ENCODE data around the gene CD300E.
"Not testable (repeated sequence)": the region's sequence is repeated elsewhere in the genome, so short reads cannot be mapped to it uniquely, and the experiment has no call there.

CD300E gene, protein sequence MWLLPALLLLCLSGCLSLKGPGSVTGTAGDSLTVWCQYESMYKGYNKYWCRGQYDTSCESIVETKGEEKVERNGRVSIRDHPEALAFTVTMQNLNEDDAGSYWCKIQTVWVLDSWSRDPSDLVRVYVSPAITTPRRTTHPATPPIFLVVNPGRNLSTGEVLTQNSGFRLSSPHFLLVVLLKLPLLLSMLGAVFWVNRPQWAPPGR

GRCh38 chr17:74623693-74624093, at the start of gene CD300E:
Gene CD300E, minus strand, starts transcription at chr17:74623738. Its CDS starts 117 bp downstream, at chr17:74623621.
- no peak for DNase-seq (ENCODE audit: low read depth)

DNA sequence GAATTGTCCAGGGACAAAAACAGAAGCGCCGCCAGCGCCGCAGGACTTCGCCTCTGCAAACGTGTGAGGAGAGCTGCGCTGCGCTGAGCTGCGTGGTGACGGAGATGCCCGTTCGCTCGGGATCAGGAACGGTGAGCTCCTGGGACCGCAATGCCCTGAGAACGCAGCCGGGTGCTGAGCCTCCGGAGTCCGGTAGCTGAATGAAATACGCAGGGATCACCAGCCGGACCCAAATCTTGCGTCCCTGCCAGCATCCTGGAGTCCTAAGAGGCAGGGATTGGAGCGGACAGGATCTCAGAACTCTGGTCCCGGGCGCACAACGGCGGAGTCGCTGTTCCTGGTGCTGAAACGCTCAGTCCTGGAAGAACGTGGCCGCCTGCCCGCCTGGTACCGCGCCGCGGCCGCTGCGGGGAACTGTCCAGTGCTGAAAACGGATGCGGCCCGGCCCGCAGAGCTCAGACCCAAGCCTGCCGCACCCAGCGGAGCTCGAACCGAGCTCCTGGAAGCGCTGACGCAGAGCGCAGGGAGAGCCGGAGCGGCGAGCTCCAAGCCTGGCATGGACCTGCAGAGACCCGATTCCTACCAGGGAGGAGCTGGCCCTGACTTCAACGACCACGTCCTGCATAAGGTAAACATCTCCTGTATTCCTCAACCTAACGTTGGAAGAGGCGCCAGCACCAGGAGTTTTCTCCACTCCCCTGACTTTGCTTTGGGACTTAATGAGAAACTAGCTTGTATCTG, 47.7 kb upstream of the CD300E start:
- peak; percentile 33 for DNase-seq (ENCODE audit: low read depth)

DNA sequence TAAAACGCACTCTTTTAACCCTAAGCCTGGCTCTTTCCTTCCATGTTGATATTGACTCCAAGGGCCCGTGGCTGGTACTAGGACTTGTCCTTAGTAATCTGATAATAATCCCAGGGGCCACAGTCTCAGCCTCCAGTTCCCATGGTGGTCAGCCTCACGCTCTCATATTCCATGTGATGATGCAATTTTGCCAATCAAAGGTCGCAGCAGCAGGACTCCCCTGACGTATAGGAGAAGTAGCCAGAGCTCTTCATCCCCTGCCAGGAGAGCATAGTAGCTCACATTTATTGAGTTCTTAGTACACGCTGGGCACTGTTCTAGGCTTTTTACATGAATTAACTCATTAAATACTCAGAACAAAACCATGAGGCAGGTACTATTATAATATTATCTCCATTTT, 46.8 kb upstream of the CD300E start:
- DNase-seq (ENCODE audit: low read depth): no peak

DNA sequence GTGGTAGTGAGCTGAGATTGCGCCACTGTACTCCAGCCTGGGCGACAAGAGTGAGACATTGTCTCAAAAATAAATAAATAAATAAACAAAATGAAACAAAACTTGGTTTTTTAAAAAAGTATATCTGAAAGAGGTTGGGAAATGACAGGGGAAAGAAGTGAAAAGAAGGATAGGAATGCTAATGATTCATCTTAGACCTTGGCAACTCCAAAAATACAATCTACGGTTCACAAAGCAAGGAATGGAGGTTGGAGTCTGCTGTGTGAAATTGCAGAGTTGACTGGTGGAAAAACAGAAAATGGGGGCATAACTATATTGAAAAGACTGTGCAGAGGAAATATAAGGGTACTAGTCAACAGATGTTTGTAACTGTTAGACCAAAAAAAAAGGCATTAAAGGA, 40.0 kb upstream of the CD300E start:
- no peak for DNase-seq (ENCODE audit: low read depth)

DNA sequence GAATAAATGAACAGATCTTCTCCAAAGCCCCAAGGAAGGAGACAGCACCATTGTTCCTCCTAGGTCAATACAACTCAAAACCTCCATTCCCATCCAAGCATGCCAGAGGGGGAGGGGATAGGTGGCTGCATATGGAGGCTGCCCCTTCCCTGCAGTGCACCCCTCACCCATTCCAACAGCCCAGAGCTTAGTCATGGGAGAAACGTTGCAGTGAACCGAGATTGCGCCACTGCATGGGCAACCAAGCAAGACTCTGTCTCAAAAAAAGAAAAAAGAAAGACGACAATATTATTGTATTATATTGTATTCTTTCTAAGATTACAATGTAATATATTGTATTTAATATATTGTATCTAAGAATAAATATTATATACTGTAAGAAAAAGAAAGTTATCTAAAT, 36.4 kb upstream of the CD300E start:
- DNase-seq (ENCODE audit: low read depth): no peak

GRCh38 chr17:74658620-74659019, 35.1 kb upstream of the CD300E start:
- no peak for DNase-seq (ENCODE audit: low read depth)

GRCh38 chr17:74654742-74655141, 31.2 kb upstream of the CD300E start:
- DNase-seq (ENCODE audit: low read depth): no peak

GRCh38 chr17:74652020-74652419, 28.5 kb upstream of the CD300E start:
- no peak for DNase-seq (ENCODE audit: low read depth)

DNA sequence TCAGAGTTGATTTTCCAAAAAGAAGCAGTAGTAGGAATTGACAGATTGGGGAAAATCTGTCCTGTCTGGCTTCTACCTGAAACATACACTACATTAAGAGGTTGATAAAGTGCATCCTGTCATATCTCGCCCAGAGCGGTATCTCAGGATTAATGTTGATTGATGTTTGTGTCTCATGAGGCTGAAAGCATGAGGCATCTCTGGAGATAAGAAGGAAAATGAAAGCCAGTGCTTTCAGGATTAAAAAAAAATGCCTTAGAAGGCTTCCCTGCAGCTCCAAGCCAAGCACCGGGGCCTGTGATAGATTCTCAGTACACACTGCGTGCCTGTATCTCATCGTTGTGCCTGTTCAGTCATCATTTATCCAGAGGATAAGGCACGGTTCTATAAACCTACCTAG, 26.4 kb upstream of the CD300E start:
- DNase-seq (ENCODE audit: low read depth): no peak

GRCh38 chr17:74647871-74648672, 24.5 kb upstream of the CD300E start:
- DNase-seq (ENCODE audit: low read depth): no peak

DNA sequence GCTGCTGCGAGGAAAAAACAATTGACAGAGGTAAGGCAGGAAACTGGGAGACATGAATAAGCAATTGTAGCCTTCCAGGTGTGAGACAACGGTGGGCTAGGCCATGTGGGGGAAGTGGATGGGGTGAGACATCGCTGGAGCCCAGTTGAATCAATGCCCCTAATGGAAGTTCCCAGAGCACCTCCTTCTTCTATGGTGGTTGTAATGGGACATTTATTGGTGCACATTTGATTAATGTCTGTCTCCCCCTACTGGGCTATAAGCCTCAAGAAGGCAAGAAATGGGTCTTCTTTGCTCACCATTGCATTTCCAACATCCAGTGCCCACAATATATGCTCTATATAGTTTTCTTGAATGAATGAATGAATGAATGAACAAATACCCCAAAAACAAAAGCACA, 22.7 kb upstream of the CD300E start:
- no peak for DNase-seq (ENCODE audit: low read depth)

- DNase-seq (ENCODE audit: low read depth): no peak
Observed at GRCh38 chr17:74645010-74645409, 21.5 kb upstream of the CD300E start.

GRCh38 chr17:74644419-74644818, 20.9 kb upstream of the CD300E start:
- DNase-seq (ENCODE audit: low read depth): no peak

DNA sequence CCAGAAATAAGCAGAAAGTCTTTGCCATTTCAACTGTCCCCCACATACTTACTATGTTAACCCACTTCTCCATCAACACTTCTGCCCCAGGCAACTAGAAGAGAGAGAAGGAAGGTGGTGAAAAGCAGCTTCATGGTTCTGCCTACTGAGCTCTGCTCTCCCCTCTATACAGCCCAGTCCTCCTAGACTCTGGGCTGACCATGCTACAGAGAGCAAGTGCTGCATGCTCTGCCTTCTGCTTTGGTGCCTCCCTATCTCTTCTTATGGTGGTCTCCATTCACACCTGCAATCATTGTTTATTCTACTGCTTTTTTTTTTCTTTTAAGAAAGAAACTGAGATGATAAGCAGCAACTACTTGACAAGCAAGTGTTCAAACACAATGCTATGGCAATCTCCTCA, 20.3 kb upstream of the CD300E start:
- no peak for DNase-seq (ENCODE audit: low read depth)

- no peak for DNase-seq (ENCODE audit: low read depth)
Observed at GRCh38 chr17:74642995-74643394, 19.5 kb upstream of the CD300E start.

- DNase-seq (ENCODE audit: low read depth): no peak
Observed at GRCh38 chr17:74642556-74642955, 19.0 kb upstream of the CD300E start.

- DNase-seq (ENCODE audit: low read depth): no peak
Observed at GRCh38 chr17:74641958-74642298, 18.4 kb upstream of the CD300E start.

- DNase-seq (ENCODE audit: low read depth): no peak
Observed at GRCh38 chr17:74641224-74641957, 17.9 kb upstream of the CD300E start.

DNA sequence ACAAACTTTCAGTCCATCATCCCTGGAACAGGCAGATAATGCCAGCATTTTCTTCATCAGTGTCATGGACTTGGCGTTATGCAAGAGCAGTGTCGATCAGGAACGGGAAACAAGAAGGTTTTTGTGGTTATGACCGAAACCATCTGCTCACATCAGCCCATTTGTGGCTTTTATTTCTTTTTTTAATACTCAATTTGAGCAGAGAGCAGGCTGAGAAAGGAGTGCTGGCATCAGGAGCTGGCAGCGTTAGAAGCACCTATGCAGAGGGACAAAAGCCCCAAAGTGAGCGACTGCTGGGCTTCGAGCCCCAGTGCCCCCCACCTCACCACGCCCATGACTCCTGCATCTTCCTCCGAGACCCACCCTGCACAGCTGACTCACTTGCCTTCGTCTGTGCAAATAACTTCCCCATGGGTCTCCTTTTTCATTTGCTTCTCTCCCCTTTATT, 16.2 kb upstream of the CD300E start:
- DNase-seq (ENCODE audit: low read depth): no peak

GRCh38 chr17:74637926-74638325, 14.4 kb upstream of the CD300E start:
- no peak for DNase-seq (ENCODE audit: low read depth)

- DNase-seq (ENCODE audit: low read depth): no peak
Observed at GRCh38 chr17:74637265-74637664, 13.7 kb upstream of the CD300E start.

- not testable (repeated sequence) for DNase-seq (ENCODE audit: low read depth)
Observed at GRCh38 chr17:74636541-74637085, 13.1 kb upstream of the CD300E start.

Data from stimulated activated CD8-positive, alpha-beta memory T cell treated with anti-CD3 and anti-CD28 coated beads, Interleukin-15, amount 100 ng/mL, for 24 hours (primary cell).